GM23338 (cell line): ENCODE data around the gene GNAZ. TPM values are rescaled to one million over a fixed set of nuclear protein-coding genes. Genes with fewer than 3 reads are reported as not detected.
A peak's percentile ranks its signal among the peaks of the same experiment; 100 is the strongest.
"Not testable (repeated sequence)": the region's sequence is repeated elsewhere in the genome, so short reads cannot be mapped to it uniquely, and the experiment has no call there.

ENCODE experiments used
- ATAC-seq: fragments of 200-7000 bp; cut with Tn5 transposase; 3 replicates; pipeline ENCODE4 v1.9.1; 2020
- DNase-seq: peaks from one replicate; pipeline ENCODE4 v3.0.0-alpha.2; 2015; ENCODE audit warnings: low spot score
- H2AFZ ChIP-seq: fragments of 200-600 bp; sonication (generic); 2 replicates; pipeline ENCODE4 v1.8.0; 2016; ENCODE audit warnings: antibody characterized with exemption, mild to moderate bottlenecking, moderate library complexity
- H3F3A ChIP-seq: fragments of 200-600 bp; sonication (generic); replicated peaks from 2 replicates; pipeline ENCODE4 v1.8.0; 2017; ENCODE audit warnings: antibody characterized with exemption, mixed run types, low read depth
- H3K27ac ChIP-seq: fragments of 200-600 bp; sonication (generic); 2 replicates; pipeline ENCODE4 v1.6.1; 2016; ENCODE audit warnings: low read depth
- H3K27me3 ChIP-seq: fragments of 200-600 bp; sonication (generic); 2 replicates; pipeline ENCODE4 v1.8.0; 2016; ENCODE audit warnings: mild to moderate bottlenecking, mixed run types, moderate library complexity; ENCODE audit not compliant: insufficient read depth
- H3K36me3 ChIP-seq: fragments of 200-600 bp; sonication (generic); 2 replicates; pipeline ENCODE4 v1.8.0; 2016; ENCODE audit warnings: mild to moderate bottlenecking; ENCODE audit not compliant: insufficient read depth
- H3K4me1 ChIP-seq: fragments of 200-600 bp; sonication (generic); 2 replicates; pipeline ENCODE4 v1.8.0; 2016; ENCODE audit warnings: mild to moderate bottlenecking, moderate library complexity; ENCODE audit not compliant: insufficient read depth
- H3K4me2 ChIP-seq: fragments of 200-600 bp; sonication (generic); 2 replicates; pipeline ENCODE4 v1.7.1; 2017; ENCODE audit warnings: mixed run types
- H3K4me3 ChIP-seq: fragments of 200-600 bp; sonication (generic); 2 replicates; pipeline ENCODE4 v1.6.1; 2016; ENCODE audit warnings: mixed run types
- H3K79me2 ChIP-seq: fragments of 200-600 bp; sonication (generic); replicated peaks from 2 replicates; pipeline ENCODE4 v1.8.0; 2017; ENCODE audit warnings: mild to moderate bottlenecking; ENCODE audit not compliant: insufficient read depth
- H3K9me2 ChIP-seq: fragments of 200-600 bp; sonication (generic); 2 replicates; pipeline ENCODE4 v1.8.0; 2017; ENCODE audit not compliant: insufficient read depth
- H4K20me1 ChIP-seq: fragments of 200-600 bp; sonication (generic); replicated peaks from 2 replicates; pipeline ENCODE4 v1.8.0; 2017; ENCODE audit warnings: mild to moderate bottlenecking; ENCODE audit not compliant: insufficient read depth
- H3K27ac Mint-ChIP-seq: 2 replicates; pipeline ENCODE4 v1.8.0; 2020; ENCODE audit warnings: inconsistent platforms, mild to moderate bottlenecking, moderate library complexity, mixed read lengths
- H3K27me3 Mint-ChIP-seq: 3 replicates; pipeline ENCODE4 v1.8.0; 2022; ENCODE audit warnings: low read depth, mild to moderate bottlenecking, moderate library complexity, mixed read lengths, inconsistent platforms; ENCODE audit not compliant: insufficient read depth, poor library complexity
- H3K36me3 Mint-ChIP-seq: 3 replicates; pipeline ENCODE4 v1.8.0; 2021; ENCODE audit warnings: low read depth, mild to moderate bottlenecking, inconsistent platforms, moderate library complexity, mixed read lengths
- H3K4me1 Mint-ChIP-seq: 3 replicates; pipeline ENCODE4 v1.8.0; 2020; ENCODE audit warnings: mild to moderate bottlenecking, inconsistent platforms, mixed read lengths
- H3K4me3 Mint-ChIP-seq: 3 replicates; pipeline ENCODE4 v1.8.0; 2021; ENCODE audit warnings: moderate library complexity, mild to moderate bottlenecking, inconsistent platforms, mixed read lengths
- H3K9me3 Mint-ChIP-seq: 3 replicates; pipeline ENCODE4 v1.8.0; 2020; ENCODE audit warnings: moderate library complexity, mild to moderate bottlenecking, inconsistent platforms, mixed read lengths
- EZH2phosphoT487 ChIP-seq: fragments of 200-600 bp; sonication (generic); IDR thresholded peaks from one replicate; pipeline ENCODE4 v1.8.1; 2018; ENCODE audit warnings: antibody characterized with exemption; ENCODE audit not compliant: unreplicated experiment
- JUNB ChIP-seq: IDR thresholded peaks from one replicate; pipeline ENCODE4 v1.6.1; 2016; ENCODE audit warnings: antibody characterized with exemption; ENCODE audit not compliant: unreplicated experiment
- POLR2AphosphoS5 ChIP-seq: IDR thresholded peaks from 2 replicates; pipeline ENCODE4 v1.6.1; 2016; ENCODE audit warnings: antibody characterized with exemption, low read depth
- ZNF114 ChIP-seq: fragments of 250-450 bp; sonication (Bioruptor Pico); IDR thresholded peaks from 2 replicates; pipeline ENCODE4 v1.5.0; 2020; ENCODE audit warnings: mild to moderate bottlenecking, moderate library complexity
- polyA plus RNA-seq: library from polyadenylated mRNA; unstranded; fragments of >200 nt; fragmentation: Nextera tagmentation; extraction: Ambion mirVana; gene quantifications from 2 replicates; pipeline ENCODE4 v1.2.1, GENCODE V29; 2016
- total RNA-seq: library from RNA; depleted of rRNA; stranded (reverse); fragments of >200 nt; shearing (Covaris generic); gene quantifications from 2 replicates; pipeline ENCODE4 v1.2.3, GENCODE V29; 2014
- TF ChIP-seq, protein P1 (sequence below), 2 experiments: fragments of 200-600 bp in 1 of 2; sonication (generic) in 1 of 2; conservative IDR thresholded peaks; 2 replicates each; pipeline versions ENCODE4 v1.5.1 to v1.6.1; 2016 to 2017; ENCODE audit warnings: antibody characterized with exemption in 2 of 2, low read depth in 2 of 2, mild to moderate bottlenecking in 2 of 2, moderate library complexity in 1 of 2
- TF ChIP-seq, protein P2 (sequence below): IDR thresholded peaks from one replicate; pipeline ENCODE4 v1.6.1; 2018; ENCODE audit warnings: antibody characterized with exemption; ENCODE audit not compliant: unreplicated experiment

The GNAZ gene
- total and polyA plus RNA-seq, 2 experiments from 2014 or later: 2.9 to 11.1 TPM

DNA sequence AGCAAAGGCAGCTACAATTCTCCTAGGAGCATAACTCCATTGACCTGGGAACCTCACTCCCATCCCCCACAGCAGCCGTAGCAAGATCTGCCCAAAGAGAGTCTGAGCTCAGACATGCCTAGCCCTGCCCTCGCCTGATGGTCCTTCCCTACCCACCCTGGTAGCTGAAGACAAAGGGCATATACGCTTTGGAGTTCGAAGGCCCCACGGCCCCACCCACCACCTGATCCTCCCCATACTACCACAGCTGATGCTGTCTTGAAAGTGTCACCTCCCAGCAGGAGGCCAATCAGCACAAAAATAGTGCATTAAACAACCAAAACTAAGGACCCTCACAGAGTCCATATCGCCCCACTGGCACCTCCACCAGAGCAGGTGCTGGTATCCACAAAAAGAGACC lies 22.6 kb upstream of the GNAZ start:
- Mint-ChIP-seq H3K4me3 (no peak overlapping the region), H3K9me3 (peaks cover 22% of the 10 kb centered on the region), H3K36me3 (peaks cover 14% of the 10 kb centered on the region; the same call in 2 of the 3 replicates), H3K27me3 (peaks cover 6% of the 10 kb centered on the region), H3K4me1 (peaks cover 25% of the 10 kb centered on the region), H3K27ac (no peak overlapping the region)
- Histone ChIP-seq H3K4me3 (no peak overlapping the region), H3K4me1 (peaks cover 27% of the 10 kb centered on the region), H3K27ac (no peak overlapping the region), H4K20me1 (no peaks in the 10 kb centered on the region), H3K9me2 (peaks cover 4% of the 10 kb centered on the region; the same call in 1 of the 2 replicates), H2AFZ (no peak overlapping the region), H3F3A (no peaks in the 10 kb centered on the region), H3K27me3 (no peaks in the 10 kb centered on the region), H3K4me2 (no peak overlapping the region; the same call in 1 of the 2 replicates), H3K36me3 (no peaks in the 10 kb centered on the region), H3K79me2 (no peaks in the 10 kb centered on the region)
- ATAC-seq (no peak), DNase-seq (no peak)
- TF ChIP-seq, protein P1, sequence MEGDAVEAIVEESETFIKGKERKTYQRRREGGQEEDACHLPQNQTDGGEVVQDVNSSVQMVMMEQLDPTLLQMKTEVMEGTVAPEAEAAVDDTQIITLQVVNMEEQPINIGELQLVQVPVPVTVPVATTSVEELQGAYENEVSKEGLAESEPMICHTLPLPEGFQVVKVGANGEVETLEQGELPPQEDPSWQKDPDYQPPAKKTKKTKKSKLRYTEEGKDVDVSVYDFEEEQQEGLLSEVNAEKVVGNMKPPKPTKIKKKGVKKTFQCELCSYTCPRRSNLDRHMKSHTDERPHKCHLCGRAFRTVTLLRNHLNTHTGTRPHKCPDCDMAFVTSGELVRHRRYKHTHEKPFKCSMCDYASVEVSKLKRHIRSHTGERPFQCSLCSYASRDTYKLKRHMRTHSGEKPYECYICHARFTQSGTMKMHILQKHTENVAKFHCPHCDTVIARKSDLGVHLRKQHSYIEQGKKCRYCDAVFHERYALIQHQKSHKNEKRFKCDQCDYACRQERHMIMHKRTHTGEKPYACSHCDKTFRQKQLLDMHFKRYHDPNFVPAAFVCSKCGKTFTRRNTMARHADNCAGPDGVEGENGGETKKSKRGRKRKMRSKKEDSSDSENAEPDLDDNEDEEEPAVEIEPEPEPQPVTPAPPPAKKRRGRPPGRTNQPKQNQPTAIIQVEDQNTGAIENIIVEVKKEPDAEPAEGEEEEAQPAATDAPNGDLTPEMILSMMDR (conservative IDR thresholded peaks at IDR 0.05; ENCODE audit: low read depth in 2 of 2): no peak
- TF ChIP-seq POLR2AphosphoS5: no peak
- no peak for TF ChIP-seq JUNB
- no peak for TF ChIP-seq ZNF114

DNA sequence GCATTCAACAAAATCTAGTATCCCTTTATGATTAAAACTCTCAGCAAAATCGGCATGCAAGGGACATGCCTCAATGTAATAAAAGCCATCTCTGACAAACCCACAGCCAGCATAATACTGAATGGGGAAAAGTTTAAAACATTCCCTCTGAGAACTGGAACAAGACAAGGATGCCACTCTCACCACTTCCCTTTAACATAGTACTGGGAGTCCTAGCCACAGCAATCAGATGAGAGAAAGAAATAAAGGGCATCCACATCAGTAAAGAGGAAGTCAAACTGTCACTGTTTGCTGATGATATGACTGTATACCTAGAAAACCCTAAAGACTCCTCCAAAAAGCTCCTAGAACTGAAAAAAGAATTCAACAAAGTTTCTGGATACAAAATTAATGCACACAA lies 19.8 kb upstream of the GNAZ start:
- H2AFZ ChIP-seq, H3K4me3 ChIP-seq, H3K79me2 ChIP-seq, DNase-seq, H3K27ac Mint-ChIP-seq, H3F3A ChIP-seq, ATAC-seq, H4K20me1 ChIP-seq, H3K4me2 ChIP-seq, H3K9me2 ChIP-seq, H3K27ac ChIP-seq, H3K4me3 Mint-ChIP-seq, H3K27me3 ChIP-seq, H3K36me3 ChIP-seq, H3K27me3 Mint-ChIP-seq: not testable (repeated sequence)
- H3K4me1 Mint-ChIP-seq: peaks cover 14% of the 10 kb centered on the region
- peaks cover 22% of the 10 kb centered on the region for H3K9me3 Mint-ChIP-seq
- peaks cover 14% of the 10 kb centered on the region for H3K4me1 ChIP-seq
- H3K36me3 Mint-ChIP-seq: peaks cover 14% of the 10 kb centered on the region; the same call in 2 of the 3 replicates

DNA sequence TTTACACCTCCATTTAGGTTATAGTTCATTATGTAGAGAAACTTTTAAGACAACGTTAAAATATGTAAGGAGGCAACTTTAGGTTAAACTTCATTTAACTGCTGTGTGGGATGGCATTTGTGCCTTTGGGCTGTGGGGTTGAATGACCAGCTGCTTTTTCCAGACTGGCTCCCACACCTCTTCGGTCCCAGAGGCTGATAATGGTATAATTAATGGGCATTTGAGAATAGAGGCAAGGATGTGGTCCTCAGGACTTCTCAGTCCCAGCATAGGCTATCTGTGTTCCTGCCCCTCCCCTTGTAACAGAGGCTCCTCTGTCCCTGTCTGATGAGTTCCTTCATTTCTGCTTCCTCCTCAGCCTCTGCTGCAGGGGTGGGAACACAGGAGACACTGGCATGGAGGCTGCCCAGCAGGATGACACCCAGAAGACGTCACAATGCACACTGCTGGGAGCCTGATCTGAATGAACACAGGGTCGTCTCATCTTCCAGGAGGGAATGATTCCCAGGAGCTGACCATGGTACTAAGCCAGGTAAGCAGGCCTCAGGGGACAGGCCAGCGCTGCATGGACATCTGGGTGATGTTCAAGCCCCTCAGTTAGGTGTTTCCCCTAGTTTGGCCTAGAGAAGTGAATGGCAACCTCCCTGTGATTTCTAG lies 17.1 kb upstream of the GNAZ start:
- Mint-ChIP-seq H3K4me1 (no peaks in the 10 kb centered on the region; the same call in 1 of the 3 replicates), H3K4me3 (no peak overlapping the region), H3K27me3 (no peaks in the 10 kb centered on the region), H3K27ac (no peak overlapping the region), H3K36me3 (no peaks in the 10 kb centered on the region), H3K9me3 (peaks cover 10% of the 10 kb centered on the region; the same call in 2 of the 3 replicates)
- Histone ChIP-seq H3K4me3 (no peak overlapping the region), H3K4me2 (no peak overlapping the region), H2AFZ (no peak overlapping the region), H3K4me1 (no peaks in the 10 kb centered on the region), H3K79me2 (no peaks in the 10 kb centered on the region), H3F3A (no peaks in the 10 kb centered on the region), H3K36me3 (no peaks in the 10 kb centered on the region), H3K27ac (no peak overlapping the region), H3K27me3 (0 out of 2 replicates have a peak, but pooled peaks cover 5% of the 10 kb centered on the region), H4K20me1 (no peaks in the 10 kb centered on the region), H3K9me2 (no peaks in the 10 kb centered on the region)
- DNase-seq (no peak), ATAC-seq (peak; percentile 55; the same call in 2 of the 3 replicates)
- TF ChIP-seq, protein P2, sequence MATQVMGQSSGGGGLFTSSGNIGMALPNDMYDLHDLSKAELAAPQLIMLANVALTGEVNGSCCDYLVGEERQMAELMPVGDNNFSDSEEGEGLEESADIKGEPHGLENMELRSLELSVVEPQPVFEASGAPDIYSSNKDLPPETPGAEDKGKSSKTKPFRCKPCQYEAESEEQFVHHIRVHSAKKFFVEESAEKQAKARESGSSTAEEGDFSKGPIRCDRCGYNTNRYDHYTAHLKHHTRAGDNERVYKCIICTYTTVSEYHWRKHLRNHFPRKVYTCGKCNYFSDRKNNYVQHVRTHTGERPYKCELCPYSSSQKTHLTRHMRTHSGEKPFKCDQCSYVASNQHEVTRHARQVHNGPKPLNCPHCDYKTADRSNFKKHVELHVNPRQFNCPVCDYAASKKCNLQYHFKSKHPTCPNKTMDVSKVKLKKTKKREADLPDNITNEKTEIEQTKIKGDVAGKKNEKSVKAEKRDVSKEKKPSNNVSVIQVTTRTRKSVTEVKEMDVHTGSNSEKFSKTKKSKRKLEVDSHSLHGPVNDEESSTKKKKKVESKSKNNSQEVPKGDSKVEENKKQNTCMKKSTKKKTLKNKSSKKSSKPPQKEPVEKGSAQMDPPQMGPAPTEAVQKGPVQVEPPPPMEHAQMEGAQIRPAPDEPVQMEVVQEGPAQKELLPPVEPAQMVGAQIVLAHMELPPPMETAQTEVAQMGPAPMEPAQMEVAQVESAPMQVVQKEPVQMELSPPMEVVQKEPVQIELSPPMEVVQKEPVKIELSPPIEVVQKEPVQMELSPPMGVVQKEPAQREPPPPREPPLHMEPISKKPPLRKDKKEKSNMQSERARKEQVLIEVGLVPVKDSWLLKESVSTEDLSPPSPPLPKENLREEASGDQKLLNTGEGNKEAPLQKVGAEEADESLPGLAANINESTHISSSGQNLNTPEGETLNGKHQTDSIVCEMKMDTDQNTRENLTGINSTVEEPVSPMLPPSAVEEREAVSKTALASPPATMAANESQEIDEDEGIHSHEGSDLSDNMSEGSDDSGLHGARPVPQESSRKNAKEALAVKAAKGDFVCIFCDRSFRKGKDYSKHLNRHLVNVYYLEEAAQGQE: peak; percentile 70
- TF ChIP-seq EZH2phosphoT487: no peak
